Iris pigment epithelial cell (primary cell): ENCODE measurements around the gene GSTM5.
"Not testable (repeated sequence)": the region's sequence is repeated elsewhere in the genome, so short reads cannot be mapped to it uniquely, and the experiment has no call there.

Source experiments
- DNase-seq: peaks from one replicate; pipeline ENCODE4 v3.0.0-alpha.2; 2011; ENCODE audit warnings: low read depth

The GSTM5 gene

DNA sequence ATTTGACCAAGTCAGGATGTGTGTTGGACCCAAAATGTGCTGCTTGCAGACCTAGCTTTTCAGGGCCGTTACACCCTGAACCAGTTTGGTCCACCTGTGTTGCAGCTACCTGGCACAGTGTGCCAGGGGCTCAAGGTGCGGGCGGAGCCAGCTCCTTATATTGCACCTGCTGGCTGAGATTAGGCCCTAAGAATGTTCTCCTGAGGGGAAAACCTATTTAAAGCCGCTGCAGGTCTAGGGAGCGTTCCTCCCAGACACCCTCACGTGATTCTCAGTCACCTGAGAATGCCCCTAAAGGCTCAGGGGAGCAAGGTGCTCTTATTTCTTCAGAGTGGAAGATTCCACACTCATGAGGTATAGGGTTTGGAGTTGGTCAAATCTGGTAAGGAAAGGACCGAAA, 16.8 kb downstream of the GSTM5 start:
- DNase-seq = no peak

GRCh38 chr1:109730666-109731065, 18.6 kb downstream of the GSTM5 start:
- DNase-seq = peak; percentile 15

DNA sequence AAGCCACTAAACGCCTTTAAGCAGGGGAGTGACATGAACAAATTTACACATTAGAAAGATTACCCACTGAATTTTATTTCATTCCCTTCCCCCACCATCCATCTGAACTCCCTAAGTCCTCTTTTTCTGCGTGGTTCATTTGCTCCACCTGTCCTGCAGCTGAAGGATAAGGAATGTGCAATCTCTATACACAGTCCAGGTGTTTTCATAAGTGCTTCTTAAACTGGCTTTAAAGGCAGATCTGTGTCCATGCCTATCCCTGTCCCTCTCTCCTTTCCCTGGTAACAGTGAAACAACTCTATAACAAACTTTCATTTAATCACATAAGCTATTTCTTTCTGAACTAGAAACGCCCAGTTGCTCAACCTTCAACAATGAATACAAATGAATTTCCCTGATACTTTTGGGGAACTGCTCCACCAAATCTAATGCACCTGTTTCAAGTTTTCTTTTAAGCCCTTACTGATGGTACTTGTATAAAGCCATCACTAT, 20.4 kb downstream of the GSTM5 start:
- no peak for DNase-seq

- no peak for DNase-seq
These were observed 21.3 kb downstream of the GSTM5 start for GRCh38 chr1:109733236-109733870.

GRCh38 chr1:109739738-109740614, 27.9 kb downstream of the GSTM5 start:
- DNase-seq = peak; percentile 52

- peak; percentile 8 for DNase-seq
These were observed 28.7 kb downstream of the GSTM5 start, which contains the start of gene GSTM3 for GRCh38 chr1:109740615-109741373. Gene GSTM3, minus strand, starts transcription at chr1:109741038. Its CDS starts 751 bp downstream, at chr1:109740287.

- not testable (repeated sequence) for DNase-seq
These were observed 36.3 kb downstream of the GSTM5 start for GRCh38 chr1:109748311-109748710.

DNA sequence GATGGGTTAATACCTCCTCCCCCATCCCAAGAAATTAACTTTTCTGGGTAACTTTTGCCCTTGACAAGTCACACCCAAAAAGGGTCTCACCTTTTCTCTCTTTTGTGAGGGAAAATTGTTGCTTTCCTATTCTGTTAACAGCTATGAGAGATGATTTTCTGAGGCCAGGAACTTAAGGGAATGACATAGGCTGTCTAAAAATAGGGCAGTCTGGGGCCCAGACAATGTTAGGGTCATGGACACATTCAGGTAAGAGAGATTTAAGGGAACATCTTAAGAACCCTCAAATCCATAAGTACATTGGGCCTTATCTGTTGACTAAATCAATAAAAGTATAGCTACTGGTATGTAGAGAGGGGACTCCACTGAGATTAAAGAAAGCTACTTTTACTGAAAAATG, 37.2 kb downstream of the GSTM5 start:
- DNase-seq = no peak

- no peak for DNase-seq
These were observed 38.3 kb downstream of the GSTM5 start for GRCh38 chr1:109750241-109750882.

DNA sequence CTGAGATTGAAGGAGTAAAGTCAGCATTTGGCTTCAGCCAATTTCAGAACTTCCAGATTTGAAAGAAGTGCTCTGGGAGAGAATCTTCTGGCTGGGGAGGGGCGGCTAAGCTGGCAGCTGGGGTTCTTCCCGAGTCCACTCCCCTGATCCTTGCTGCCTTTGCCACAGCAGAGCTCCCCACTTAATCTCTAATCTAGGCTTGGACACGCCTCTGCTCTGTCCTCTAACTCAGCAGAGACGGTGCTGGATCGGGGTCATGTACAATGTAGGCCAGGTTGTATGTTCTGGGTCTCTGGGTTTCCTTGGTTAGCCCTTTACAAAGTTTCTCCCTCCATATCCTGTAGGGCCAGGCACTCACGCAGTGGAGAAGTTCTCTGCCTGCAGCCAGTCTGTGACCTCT, 38.9 kb downstream of the GSTM5 start:
- DNase-seq = no peak

- no peak for DNase-seq
These were observed 39.6 kb downstream of the GSTM5 start for GRCh38 chr1:109751531-109752260.

GRCh38 chr1:109754738-109755137, 42.7 kb downstream of the GSTM5 start:
- DNase-seq = no peak

DNA sequence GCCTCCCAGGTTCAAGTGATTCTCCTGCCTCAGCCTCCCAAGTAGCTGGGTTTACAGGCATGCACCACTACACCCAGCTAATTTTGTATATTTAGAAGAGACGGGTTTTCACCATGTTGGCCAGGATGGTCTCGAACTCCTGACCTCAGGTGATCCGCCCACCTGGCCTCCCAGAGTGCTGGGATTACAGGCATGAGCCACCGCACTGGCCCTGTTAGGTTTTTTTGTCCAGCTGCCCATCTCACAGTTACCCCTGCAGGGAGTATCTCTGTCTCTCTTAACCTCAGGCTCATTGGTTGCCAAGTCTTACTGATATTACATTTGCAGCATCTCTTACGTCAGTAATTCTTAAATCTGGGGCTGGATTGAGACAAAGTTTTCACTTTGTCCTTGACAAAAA, 44.3 kb downstream of the GSTM5 start:
- DNase-seq = not testable (repeated sequence)

- no peak for DNase-seq
These were observed 44.9 kb downstream of the GSTM5 start for GRCh38 chr1:109756848-109757521.

GRCh38 chr1:109757936-109758786, 46.1 kb downstream of the GSTM5 start:
- no peak for DNase-seq

- DNase-seq = no peak
These were observed 47.7 kb downstream of the GSTM5 start for GRCh38 chr1:109759513-109760334.

DNA sequence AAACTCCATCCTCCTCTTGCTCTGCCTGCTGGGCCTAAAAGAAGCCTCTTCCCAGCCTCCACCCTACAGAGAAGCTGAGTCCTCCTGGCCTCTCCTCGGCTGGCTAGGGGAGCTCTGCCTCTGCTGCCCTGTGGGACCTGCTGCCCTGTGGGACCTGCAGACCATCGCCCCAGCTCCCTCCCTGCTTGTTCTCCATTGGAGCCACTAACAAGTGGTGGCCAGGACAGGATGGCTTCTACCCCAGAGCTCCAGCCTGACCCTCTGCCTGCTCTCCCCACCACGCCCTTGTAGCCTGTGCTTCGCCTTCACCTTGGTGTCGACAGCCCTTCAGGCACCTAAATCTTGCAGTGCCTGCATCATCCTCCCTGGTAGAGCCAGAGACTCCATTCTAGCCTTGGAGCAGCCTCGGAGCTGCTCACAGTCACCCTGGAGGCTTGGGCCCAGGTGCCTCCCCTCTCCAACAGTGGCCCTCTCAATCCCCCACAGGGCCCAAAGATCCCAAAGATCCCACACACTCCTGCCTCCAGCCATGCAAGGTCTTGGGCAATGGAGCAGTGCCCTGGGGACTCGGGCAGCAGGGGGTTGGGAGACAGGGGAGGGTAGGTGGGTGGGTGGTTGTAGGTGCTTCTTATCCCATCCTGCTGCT, 48.7 kb downstream of the GSTM5 start:
- no peak for DNase-seq
